DND-41 (cell line): ENCODE data around the gene DOCK8.

Experiments
- ATAC-seq: fragments of 200-7000 bp; cut with Tn5 transposase; 3 replicates; pipeline ENCODE4 v1.9.1; 2021; ENCODE audit warnings: low read depth; ENCODE audit not compliant: insufficient read depth
- DNase-seq: peaks from one replicate; pipeline ENCODE4 v3.0.0-alpha.2; 2020
- H2AFZ ChIP-seq: 2 replicates; pipeline ENCODE4 v1.6.0; 2012; ENCODE audit warnings: low read depth, low read length
- H3K27ac ChIP-seq: 2 replicates; pipeline ENCODE4 v1.5.1; 2012; ENCODE audit warnings: low read length, inconsistent platforms
- H3K27me3 ChIP-seq: fragments of 200-600 bp; sonication (generic); 2 replicates; pipeline ENCODE4 v1.6.0; 2012; ENCODE audit warnings: low read length, mild to moderate bottlenecking, inconsistent platforms; ENCODE audit not compliant: insufficient read depth, poor library complexity
- H3K36me3 ChIP-seq: 2 replicates; pipeline ENCODE4 v1.5.1; 2012; ENCODE audit warnings: low read length, inconsistent platforms; ENCODE audit not compliant: insufficient read depth
- H3K4me1 ChIP-seq: 2 replicates; pipeline ENCODE4 v1.5.1; 2012; ENCODE audit warnings: mild to moderate bottlenecking, low read length; ENCODE audit not compliant: insufficient read depth
- H3K4me2 ChIP-seq: 2 replicates; pipeline ENCODE4 v1.6.0; 2012; ENCODE audit warnings: mild to moderate bottlenecking, moderate library complexity, low read length, inconsistent platforms; ENCODE audit not compliant: insufficient read depth
- H3K4me3 ChIP-seq, 2 experiments: fragments of 200-600 bp in 1 of 2; shearing (Covaris generic) in 1 of 2; 2 replicates each; pipeline ENCODE4 v1.5.1; 2012 to 2016; ENCODE audit warnings: inconsistent platforms in 2 of 2, low read length in 2 of 2, mild to moderate bottlenecking in 2 of 2, low read depth in 1 of 2, moderate library complexity in 1 of 2
- H3K79me2 ChIP-seq: 2 replicates; pipeline ENCODE4 v1.6.0; 2012; ENCODE audit warnings: low read length, inconsistent platforms; ENCODE audit not compliant: insufficient read depth
- H3K9ac ChIP-seq: 2 replicates; pipeline ENCODE4 v1.6.0; 2012; ENCODE audit warnings: low read depth, mild to moderate bottlenecking, inconsistent platforms, low read length, moderate library complexity
- H3K9me3 ChIP-seq: 2 replicates; pipeline ENCODE4 v1.5.1; 2012; ENCODE audit warnings: low read length, moderate library complexity, mild to moderate bottlenecking, inconsistent platforms; ENCODE audit not compliant: insufficient read depth, severe bottlenecking
- H4K20me1 ChIP-seq: 2 replicates; pipeline ENCODE4 v1.6.0; 2012; ENCODE audit warnings: low read length; ENCODE audit not compliant: insufficient read depth
- EZH2 ChIP-seq: IDR thresholded peaks from 3 replicates; pipeline ENCODE4 v1.6.1; 2012; ENCODE audit warnings: borderline replicate concordance, low read depth, mild to moderate bottlenecking, moderate library complexity, low read length, inconsistent platforms; ENCODE audit not compliant: severe bottlenecking
- TF ChIP-seq, protein P1 (sequence below): IDR thresholded peaks from 2 replicates; pipeline ENCODE4 v1.5.1; 2012; ENCODE audit warnings: borderline replicate concordance, low read length, moderate library complexity, mild to moderate bottlenecking; ENCODE audit not compliant: poor library complexity, severe bottlenecking; ENCODE audit errors: extremely low read depth

DOCK8 gene

DNA sequence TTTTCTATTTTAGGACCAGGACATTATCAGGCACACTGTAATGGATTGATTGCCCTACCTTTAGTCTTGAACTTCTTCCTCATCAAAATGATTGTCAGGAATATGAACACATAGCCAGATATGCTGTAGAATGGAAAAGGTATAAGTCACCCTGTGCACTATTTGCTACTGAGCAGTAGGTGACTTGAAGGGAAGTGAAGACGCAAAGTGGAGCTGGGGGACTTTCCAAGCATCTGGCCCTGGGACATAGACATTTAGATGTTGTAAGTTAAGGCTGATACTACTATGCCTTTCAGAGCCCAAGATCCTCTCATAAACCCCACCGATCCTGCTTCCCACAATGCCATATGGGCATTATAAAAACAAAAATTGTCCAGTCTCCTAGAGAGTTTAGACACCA lies 174.5 kb downstream of the DOCK8 start:
- H3K4me3 ChIP-seq: no peak overlapping the region
- no peaks in the 10 kb centered on the region for H3K9me3 ChIP-seq
- H3K4me2 ChIP-seq: no peak overlapping the region
- no peak overlapping the region for H2AFZ ChIP-seq
- TF ChIP-seq, protein P1, sequence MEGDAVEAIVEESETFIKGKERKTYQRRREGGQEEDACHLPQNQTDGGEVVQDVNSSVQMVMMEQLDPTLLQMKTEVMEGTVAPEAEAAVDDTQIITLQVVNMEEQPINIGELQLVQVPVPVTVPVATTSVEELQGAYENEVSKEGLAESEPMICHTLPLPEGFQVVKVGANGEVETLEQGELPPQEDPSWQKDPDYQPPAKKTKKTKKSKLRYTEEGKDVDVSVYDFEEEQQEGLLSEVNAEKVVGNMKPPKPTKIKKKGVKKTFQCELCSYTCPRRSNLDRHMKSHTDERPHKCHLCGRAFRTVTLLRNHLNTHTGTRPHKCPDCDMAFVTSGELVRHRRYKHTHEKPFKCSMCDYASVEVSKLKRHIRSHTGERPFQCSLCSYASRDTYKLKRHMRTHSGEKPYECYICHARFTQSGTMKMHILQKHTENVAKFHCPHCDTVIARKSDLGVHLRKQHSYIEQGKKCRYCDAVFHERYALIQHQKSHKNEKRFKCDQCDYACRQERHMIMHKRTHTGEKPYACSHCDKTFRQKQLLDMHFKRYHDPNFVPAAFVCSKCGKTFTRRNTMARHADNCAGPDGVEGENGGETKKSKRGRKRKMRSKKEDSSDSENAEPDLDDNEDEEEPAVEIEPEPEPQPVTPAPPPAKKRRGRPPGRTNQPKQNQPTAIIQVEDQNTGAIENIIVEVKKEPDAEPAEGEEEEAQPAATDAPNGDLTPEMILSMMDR: no peak
- no peak for TF ChIP-seq EZH2
- no peaks in the 10 kb centered on the region for H3K4me1 ChIP-seq
- H4K20me1 ChIP-seq: no peaks in the 10 kb centered on the region
- no peaks in the 10 kb centered on the region for H3K27me3 ChIP-seq
- H3K36me3 ChIP-seq: peaks cover 77% of the 10 kb centered on the region
- no peaks in the 10 kb centered on the region for H3K79me2 ChIP-seq
- ATAC-seq (no peak), DNase-seq (no peak)
- no peak overlapping the region for H3K27ac ChIP-seq
- H3K9ac ChIP-seq: no peak overlapping the region

DNA sequence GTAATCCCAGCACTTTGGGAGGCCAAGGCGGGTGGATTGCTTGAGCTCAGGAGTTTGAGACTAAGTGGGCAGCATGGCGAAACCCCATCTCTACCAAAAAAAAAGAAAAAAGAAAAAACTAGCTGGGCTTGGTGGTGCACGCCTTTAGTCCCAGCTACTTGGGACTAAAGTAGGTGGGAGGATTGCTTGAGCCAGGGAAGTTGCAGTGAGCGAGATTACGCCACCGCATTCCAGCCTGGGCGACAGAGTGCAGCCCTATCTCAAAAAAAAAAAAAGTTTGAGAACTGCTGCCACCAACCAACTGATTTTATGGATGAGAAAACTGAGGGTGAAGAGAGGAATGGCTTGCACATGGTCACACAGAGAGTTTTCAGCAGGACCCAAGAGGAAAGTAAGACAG lies 175.1 kb downstream of the DOCK8 start:
- no peak overlapping the region for H2AFZ ChIP-seq
- H4K20me1 ChIP-seq: no peaks in the 10 kb centered on the region
- ATAC-seq: no peak
- H3K79me2 ChIP-seq: no peaks in the 10 kb centered on the region
- H3K27ac ChIP-seq: no peak overlapping the region
- no peaks in the 10 kb centered on the region for H3K4me1 ChIP-seq
- DNase-seq: no peak
- no peak for TF ChIP-seq EZH2
- TF ChIP-seq, protein P1: no peak
- H3K27me3 ChIP-seq: no peaks in the 10 kb centered on the region
- H3K4me2 ChIP-seq: no peak overlapping the region
- H3K9ac ChIP-seq: no peak overlapping the region
- no peaks in the 10 kb centered on the region for H3K9me3 ChIP-seq
- no peak overlapping the region for H3K4me3 ChIP-seq
- peaks cover 78% of the 10 kb centered on the region for H3K36me3 ChIP-seq

DNA sequence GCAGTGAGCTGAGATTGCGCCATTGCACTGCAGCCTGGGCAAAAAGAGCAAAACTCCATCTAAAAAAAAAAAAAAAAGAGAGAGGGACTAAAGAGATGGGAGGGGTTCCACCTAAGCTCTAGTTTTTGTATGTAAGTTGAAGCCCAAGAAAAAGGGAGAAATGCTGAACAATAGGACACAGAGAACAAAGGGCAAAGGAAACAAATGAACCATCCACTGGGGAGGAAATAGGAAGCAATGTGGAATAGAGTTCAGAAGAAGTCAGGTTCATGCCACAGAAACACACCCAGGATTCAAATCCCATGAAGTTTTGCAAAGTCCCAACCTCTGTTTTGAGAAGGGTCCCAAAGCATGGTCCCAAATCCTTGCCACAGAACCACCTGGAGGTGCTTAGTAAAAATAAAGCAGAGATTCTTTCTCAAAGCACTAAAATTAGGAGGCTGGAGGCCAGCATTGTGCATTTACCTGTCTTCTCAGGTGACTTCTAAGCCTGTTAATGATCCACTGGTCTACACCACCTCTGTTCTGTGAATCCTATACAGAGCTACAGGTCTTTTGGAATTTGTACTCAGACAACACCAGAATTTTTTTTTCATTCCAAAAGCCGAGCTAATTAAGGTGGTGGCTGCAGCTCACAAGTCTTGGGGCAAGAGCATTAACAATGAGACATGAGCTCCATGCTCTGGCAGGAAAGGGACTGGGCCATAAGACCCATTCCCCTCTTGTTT lies 177.6 kb downstream of the DOCK8 start:
- no peaks in the 10 kb centered on the region for H3K79me2 ChIP-seq
- H3K4me3 ChIP-seq: no peak overlapping the region
- peaks cover 86% of the 10 kb centered on the region for H3K36me3 ChIP-seq
- no peak overlapping the region for H3K27ac ChIP-seq
- no peaks in the 10 kb centered on the region for H3K4me1 ChIP-seq
- H4K20me1 ChIP-seq: no peaks in the 10 kb centered on the region
- no peaks in the 10 kb centered on the region for H3K9me3 ChIP-seq
- ATAC-seq (no peak), DNase-seq (no peak)
- H3K27me3 ChIP-seq: no peaks in the 10 kb centered on the region
- no peak overlapping the region for H2AFZ ChIP-seq
- TF ChIP-seq, protein P1: no peak
- no peak for TF ChIP-seq EZH2
- no peak overlapping the region for H3K9ac ChIP-seq
- no peak overlapping the region for H3K4me2 ChIP-seq
